ENCODE results near the gene SEC11A. TPM values are rescaled to one million over a fixed set of nuclear protein-coding genes. Genes with fewer than 3 reads are reported as not detected.

The SEC11A gene
- total RNA-seq, 1 donor from 2014 or later, result 80.0 TPM

DNA sequence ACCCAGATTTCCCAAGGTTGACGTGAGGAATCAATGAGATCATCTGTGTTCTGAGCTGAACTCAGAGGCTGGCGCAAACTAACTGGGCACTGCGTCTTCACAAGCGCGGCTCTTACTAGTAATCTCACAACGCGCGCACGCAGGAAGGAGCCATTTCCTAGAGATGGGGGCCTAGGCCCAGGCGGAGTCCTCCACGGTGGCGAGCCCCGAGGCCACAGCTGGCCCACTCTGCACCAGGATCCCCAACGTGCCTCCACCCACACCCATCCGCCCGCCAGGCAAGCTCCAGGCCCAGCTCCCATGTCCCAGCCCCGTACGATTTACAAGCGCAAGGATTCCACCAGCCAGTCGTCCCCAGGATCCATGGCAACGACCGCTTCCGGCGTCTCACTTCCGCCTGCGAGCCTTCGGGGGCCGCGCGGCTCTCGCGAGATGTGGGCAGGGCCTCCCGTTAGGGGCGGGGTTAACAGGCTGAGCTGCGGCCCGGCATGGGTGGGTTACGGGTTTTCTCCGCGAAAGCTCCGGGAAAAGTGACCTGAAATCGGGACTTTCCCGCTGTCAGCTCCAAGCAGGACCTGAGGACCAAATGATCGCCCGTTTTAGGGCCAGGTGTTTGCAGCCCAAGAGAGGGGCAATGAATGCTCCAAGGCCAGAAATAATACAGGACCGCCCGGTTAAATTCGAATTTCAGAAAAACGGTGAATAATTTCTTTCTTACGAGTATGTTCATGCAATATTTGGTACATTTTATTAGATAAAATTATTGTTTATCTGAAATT lies 61.8 kb downstream of the SEC11A start, which contains the start of gene WDR73:
TSS of gene WDR73 (minus strand) at position 374 of the 779 bp plus-strand sequence. CDS start at position 365, 9 bp downstream.
- Histone ChIP-seq H3K27ac (replicated peaks) (peak within 1 kb of the TSS; percentile 92), H3K9me3 (replicated peaks) (no peaks in the 10 kb centered on the region), H3K27me3 (ENCODE audit: low read depth) (no peaks in the 10 kb centered on the region), H3K4me1 (peaks cover 84% of the 10 kb centered on the region), H3K36me3 (peaks cover 35% of the 10 kb centered on the region), H3K4me3 (peak within 1 kb of the TSS; percentile 96)
- peak; percentile 97 for DNase-seq
- TF ChIP-seq, protein P1, sequence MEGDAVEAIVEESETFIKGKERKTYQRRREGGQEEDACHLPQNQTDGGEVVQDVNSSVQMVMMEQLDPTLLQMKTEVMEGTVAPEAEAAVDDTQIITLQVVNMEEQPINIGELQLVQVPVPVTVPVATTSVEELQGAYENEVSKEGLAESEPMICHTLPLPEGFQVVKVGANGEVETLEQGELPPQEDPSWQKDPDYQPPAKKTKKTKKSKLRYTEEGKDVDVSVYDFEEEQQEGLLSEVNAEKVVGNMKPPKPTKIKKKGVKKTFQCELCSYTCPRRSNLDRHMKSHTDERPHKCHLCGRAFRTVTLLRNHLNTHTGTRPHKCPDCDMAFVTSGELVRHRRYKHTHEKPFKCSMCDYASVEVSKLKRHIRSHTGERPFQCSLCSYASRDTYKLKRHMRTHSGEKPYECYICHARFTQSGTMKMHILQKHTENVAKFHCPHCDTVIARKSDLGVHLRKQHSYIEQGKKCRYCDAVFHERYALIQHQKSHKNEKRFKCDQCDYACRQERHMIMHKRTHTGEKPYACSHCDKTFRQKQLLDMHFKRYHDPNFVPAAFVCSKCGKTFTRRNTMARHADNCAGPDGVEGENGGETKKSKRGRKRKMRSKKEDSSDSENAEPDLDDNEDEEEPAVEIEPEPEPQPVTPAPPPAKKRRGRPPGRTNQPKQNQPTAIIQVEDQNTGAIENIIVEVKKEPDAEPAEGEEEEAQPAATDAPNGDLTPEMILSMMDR (IDR thresholded peaks at IDR 0.05; ENCODE audit: borderline replicate concordance), result no peak
- intact Hi-C loops (cut with micrococcal nuclease), result no loop called here

DNA sequence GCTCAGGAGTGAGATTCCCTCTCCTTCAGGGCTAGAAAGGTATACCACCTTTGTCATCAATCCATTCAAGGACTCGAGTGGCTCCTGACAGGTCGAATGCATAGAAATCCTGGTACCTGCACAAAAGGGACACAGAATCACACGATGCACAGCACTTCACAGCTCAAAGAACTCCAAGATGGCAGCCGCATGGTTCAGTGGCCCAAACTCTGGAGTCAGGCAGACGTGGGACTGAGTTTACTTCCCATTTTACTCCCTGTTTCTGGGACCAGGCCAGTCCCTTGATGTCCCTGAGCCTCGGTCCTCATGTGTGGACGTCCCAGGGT lies 62.4 kb downstream of the SEC11A start:
- peaks cover 41% of the 10 kb centered on the region for H3K36me3 ChIP-seq
- TF ChIP-seq, protein P1 (IDR thresholded peaks at IDR 0.05; ENCODE audit: borderline replicate concordance), result no peak
- DNase-seq, result no peak
- H3K27me3 ChIP-seq (ENCODE audit: low read depth), result no peaks in the 10 kb centered on the region
- peak overlapping the region; percentile 92 for H3K27ac ChIP-seq (replicated peaks)
- peak overlapping the region; percentile 96 for H3K4me3 ChIP-seq
- intact Hi-C loops (cut with micrococcal nuclease), result no loop called here
- H3K9me3 ChIP-seq (replicated peaks), result no peaks in the 10 kb centered on the region
- peaks cover 86% of the 10 kb centered on the region for H3K4me1 ChIP-seq

DNA sequence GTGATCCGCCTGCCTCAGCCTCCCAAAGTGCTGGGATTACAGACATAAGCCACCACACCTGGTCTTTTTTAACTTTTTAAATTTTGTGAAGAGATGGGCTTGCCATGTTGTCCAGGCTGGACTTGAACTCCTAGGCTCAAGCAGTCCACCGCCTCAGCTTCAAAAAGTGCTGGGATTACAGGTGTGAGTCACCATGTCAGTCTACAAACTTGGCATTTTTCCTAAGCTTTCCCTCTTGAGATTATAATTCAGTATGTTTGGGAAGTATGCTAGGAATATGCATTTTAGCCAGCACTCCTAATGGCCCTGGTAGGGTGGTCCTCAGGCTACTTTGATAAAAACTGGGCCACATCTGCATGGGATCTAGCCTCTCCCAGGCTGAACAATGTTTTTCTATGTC lies 66.2 kb downstream of the SEC11A start:
- no peaks in the 10 kb centered on the region for H3K27me3 ChIP-seq (ENCODE audit: low read depth)
- no peaks in the 10 kb centered on the region for H3K9me3 ChIP-seq (replicated peaks)
- intact Hi-C loops (cut with micrococcal nuclease), result no loop called here
- H3K4me1 ChIP-seq, result peaks cover 67% of the 10 kb centered on the region
- H3K27ac ChIP-seq (replicated peaks), result peak overlapping the region; percentile 52
- H3K36me3 ChIP-seq, result peaks cover 79% of the 10 kb centered on the region
- no peak for DNase-seq
- TF ChIP-seq, protein P1 (IDR thresholded peaks at IDR 0.05; ENCODE audit: borderline replicate concordance), result no peak
- H3K4me3 ChIP-seq, result no peak overlapping the region

DNA sequence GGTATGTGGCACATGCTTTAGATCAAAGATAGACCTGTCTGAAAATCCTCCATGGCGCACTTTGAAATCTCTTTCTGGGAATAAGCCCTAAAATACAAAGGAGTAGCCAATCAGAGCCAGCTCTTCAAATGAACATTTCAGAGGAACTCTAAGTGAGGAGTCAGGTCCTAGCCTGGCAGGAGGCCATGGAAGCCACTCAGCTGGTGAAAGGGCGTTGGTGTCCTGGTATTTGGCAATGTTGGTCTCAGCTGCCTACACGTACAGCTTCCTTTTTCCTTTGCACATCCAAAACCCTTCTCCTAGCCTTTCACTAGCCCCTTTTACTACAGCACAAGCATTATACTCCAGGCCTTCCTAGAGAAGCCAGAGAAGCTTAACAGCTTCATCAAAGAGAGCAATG lies 67.4 kb downstream of the SEC11A start:
- peaks cover 56% of the 10 kb centered on the region for H3K4me1 ChIP-seq
- intact Hi-C loops (cut with micrococcal nuclease), result no loop called here
- peak; percentile 71 for DNase-seq
- H3K9me3 ChIP-seq (replicated peaks), result no peaks in the 10 kb centered on the region
- TF ChIP-seq, protein P1 (IDR thresholded peaks at IDR 0.05; ENCODE audit: borderline replicate concordance), result no peak
- no peaks in the 10 kb centered on the region for H3K27me3 ChIP-seq (ENCODE audit: low read depth)
- H3K4me3 ChIP-seq, result no peak overlapping the region
- H3K27ac ChIP-seq (replicated peaks), result peak overlapping the region; percentile 52
- peaks cover 91% of the 10 kb centered on the region for H3K36me3 ChIP-seq

DNA sequence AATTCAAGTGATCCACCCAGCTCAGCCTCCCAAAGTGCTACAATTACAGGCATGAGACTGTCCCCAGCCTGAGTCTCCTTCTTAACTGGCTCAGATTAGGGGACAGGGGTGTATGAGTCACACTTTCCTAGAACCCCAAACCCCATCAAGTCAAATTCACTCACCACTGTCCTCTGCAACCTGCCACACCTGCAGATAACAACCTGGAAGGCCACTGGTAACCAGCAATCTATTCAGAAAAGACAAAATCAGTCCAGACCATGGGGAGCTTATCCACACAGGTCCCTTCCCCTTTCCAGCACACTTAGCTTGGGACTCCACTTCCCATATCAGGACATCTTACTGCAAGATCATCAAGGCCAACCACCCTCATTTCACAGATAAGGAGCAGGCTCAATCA lies 68.2 kb downstream of the SEC11A start:
- no peaks in the 10 kb centered on the region for H3K27me3 ChIP-seq (ENCODE audit: low read depth)
- no peaks in the 10 kb centered on the region for H3K9me3 ChIP-seq (replicated peaks)
- peaks cover 48% of the 10 kb centered on the region for H3K4me1 ChIP-seq
- intact Hi-C loops (cut with micrococcal nuclease), result no loop called here
- H3K4me3 ChIP-seq, result no peak overlapping the region
- TF ChIP-seq, protein P1 (IDR thresholded peaks at IDR 0.05; ENCODE audit: borderline replicate concordance), result no peak
- H3K36me3 ChIP-seq, result peaks cover 99% of the 10 kb centered on the region
- peak overlapping the region; percentile 52 for H3K27ac ChIP-seq (replicated peaks)
- no peak for DNase-seq
